ENCODE data around the gene KCTD3. TPM values are rescaled to one million over a fixed set of nuclear protein-coding genes. Genes with fewer than 3 reads are reported as not detected.
A peak's percentile ranks its signal among the peaks of the same experiment; 100 is the strongest.

KCTD3 gene
- total RNA-seq, 3 donors from 2014 or later = 42.2 to 73.5 (median 43.1) TPM

- intact Hi-C loops (cut with DNase I, micrococcal nuclease) = no loop called here
- Histone ChIP-seq H3K4me3 (no peak overlapping the region), H3K36me3 (ENCODE audit: low read depth) (no peaks in the 10 kb centered on the region), H3K9me3 (no peaks in the 10 kb centered on the region), H3K4me1 (ENCODE audit: low read depth) (peaks cover 2% of the 10 kb centered on the region)
- ATAC-seq (no peak), DNase-seq (no peak)
- TF ChIP-seq CTCF (IDR thresholded peaks at IDR 0.05) = no peak
Measured at GRCh38 chr1:215544566-215544965, 22.5 kb upstream of the KCTD3 start.

- Histone ChIP-seq H3K36me3 (ENCODE audit: low read depth) (no peaks in the 10 kb centered on the region), H3K4me1 (ENCODE audit: low read depth) (peaks cover 2% of the 10 kb centered on the region), H3K9me3 (no peaks in the 10 kb centered on the region), H3K4me3 (no peak overlapping the region)
- DNase-seq (no peak), ATAC-seq (no peak)
- intact Hi-C loops (cut with DNase I, micrococcal nuclease) = no loop called here
- TF ChIP-seq CTCF (IDR thresholded peaks at IDR 0.05) = no peak
Measured at GRCh38 chr1:215545096-215545495, 22.0 kb upstream of the KCTD3 start.

GRCh38 chr1:215547011-215547410, 20.1 kb upstream of the KCTD3 start:
- no peak for TF ChIP-seq CTCF (IDR thresholded peaks at IDR 0.05)
- peak; percentile 69 for ATAC-seq
- Histone ChIP-seq H3K36me3 (ENCODE audit: low read depth) (no peaks in the 10 kb centered on the region), H3K4me3 (no peak overlapping the region), H3K4me1 (ENCODE audit: low read depth) (no peaks in the 10 kb centered on the region), H3K9me3 (no peaks in the 10 kb centered on the region)
- DNase-seq = peak in 1 of 3 donors; percentile 21
- intact Hi-C loops (cut with DNase I, micrococcal nuclease) = no loop called here

GRCh38 chr1:215551806-215552205, 15.3 kb upstream of the KCTD3 start:
- DNase-seq (no peak), ATAC-seq (no peak)
- TF ChIP-seq CTCF (IDR thresholded peaks at IDR 0.05) = no peak
- H3K9me3 ChIP-seq = no peaks in the 10 kb centered on the region
- no peaks in the 10 kb centered on the region for H3K4me1 ChIP-seq (ENCODE audit: low read depth)
- intact Hi-C loops (cut with DNase I, micrococcal nuclease) = no loop called here
- no peaks in the 10 kb centered on the region for H3K36me3 ChIP-seq (ENCODE audit: low read depth)
- no peak overlapping the region for H3K4me3 ChIP-seq

- intact Hi-C loops (cut with DNase I, micrococcal nuclease) = no loop called here
- DNase-seq (no peak), ATAC-seq (no peak)
- H3K9me3 ChIP-seq = no peaks in the 10 kb centered on the region
- no peak for TF ChIP-seq CTCF (IDR thresholded peaks at IDR 0.05)
- peaks cover 3% of the 10 kb centered on the region for H3K4me1 ChIP-seq (ENCODE audit: low read depth)
- no peaks in the 10 kb centered on the region for H3K36me3 ChIP-seq (ENCODE audit: low read depth)
- no peak overlapping the region for H3K4me3 ChIP-seq
Measured at GRCh38 chr1:215554865-215555264, 12.2 kb upstream of the KCTD3 start.

- DNase-seq (no peak), ATAC-seq (no peak)
- no peaks in the 10 kb centered on the region for H3K9me3 ChIP-seq
- TF ChIP-seq CTCF (IDR thresholded peaks at IDR 0.05) = no peak
- peaks cover 3% of the 10 kb centered on the region for H3K4me1 ChIP-seq (ENCODE audit: low read depth)
- intact Hi-C loops (cut with DNase I, micrococcal nuclease) = no loop called here
- H3K36me3 ChIP-seq (ENCODE audit: low read depth) = no peaks in the 10 kb centered on the region
- no peak overlapping the region for H3K4me3 ChIP-seq
Measured at GRCh38 chr1:215555531-215555930, 11.6 kb upstream of the KCTD3 start.

Measured in mucosa of descending colon (tissue), 3 donors.